HG02623 (cell line): ENCODE data around the gene MRRF.
"Not testable (repeated sequence)": the region's sequence is repeated elsewhere in the genome, so short reads cannot be mapped to it uniquely, and the experiment has no call there.

Experiments
- ATAC-seq: cut with Tn5 transposase; IDR thresholded peaks from one replicate; pipeline ENCODE4 v1.9.1; 2021; ENCODE audit warnings: moderate library complexity; ENCODE audit not compliant: unreplicated experiment

The MRRF gene

DNA sequence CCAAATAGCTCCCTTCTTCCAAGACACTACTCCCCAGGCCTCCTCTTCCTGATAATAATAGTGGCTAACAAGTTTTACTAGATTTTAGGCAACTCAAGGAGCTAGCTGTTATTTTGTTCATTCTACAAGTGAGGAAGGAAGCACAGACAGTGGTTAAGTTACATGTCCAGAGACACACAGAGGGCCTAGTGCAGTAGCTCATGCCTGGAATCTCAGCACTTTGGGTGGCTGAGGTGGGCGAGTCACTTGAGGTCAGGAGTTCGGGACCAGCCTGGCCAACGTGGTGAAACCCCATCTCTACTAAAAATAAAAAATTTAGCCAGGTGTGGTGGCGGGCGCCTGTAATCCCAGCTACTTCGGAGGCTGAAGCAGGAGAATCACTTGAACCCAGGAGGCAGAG, 65.8 kb downstream of the MRRF start:
- not testable (repeated sequence) for ATAC-seq

- no peak for ATAC-seq
These were observed 66.8 kb downstream of the MRRF start for GRCh38 chr9:122331523-122331927.

GRCh38 chr9:122332083-122332482, 67.4 kb downstream of the MRRF start:
- ATAC-seq, result no peak

DNA sequence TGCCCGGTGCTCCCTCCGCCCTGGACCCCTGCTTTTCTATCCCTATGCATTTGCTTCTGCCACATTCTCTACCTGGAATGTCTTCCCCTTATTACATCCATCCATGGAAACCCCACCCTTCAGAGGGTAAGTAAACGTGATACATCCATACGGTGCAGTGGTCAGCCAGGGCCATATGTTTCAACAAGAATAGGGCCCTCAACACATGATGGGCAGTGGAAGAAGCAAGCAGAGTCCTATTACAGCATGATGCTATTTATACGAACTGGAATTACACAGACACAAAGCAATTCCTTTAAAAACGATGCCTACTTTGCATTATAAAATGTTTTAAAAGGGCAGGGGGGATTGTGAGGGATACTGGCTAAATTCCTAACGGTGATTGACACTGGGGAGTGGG, 68.0 kb downstream of the MRRF start:
- no peak for ATAC-seq

- ATAC-seq, result no peak
These were observed 68.6 kb downstream of the MRRF start for GRCh38 chr9:122333169-122333808.

GRCh38 chr9:122334916-122335315, 70.2 kb downstream of the MRRF start:
- ATAC-seq, result no peak

DNA sequence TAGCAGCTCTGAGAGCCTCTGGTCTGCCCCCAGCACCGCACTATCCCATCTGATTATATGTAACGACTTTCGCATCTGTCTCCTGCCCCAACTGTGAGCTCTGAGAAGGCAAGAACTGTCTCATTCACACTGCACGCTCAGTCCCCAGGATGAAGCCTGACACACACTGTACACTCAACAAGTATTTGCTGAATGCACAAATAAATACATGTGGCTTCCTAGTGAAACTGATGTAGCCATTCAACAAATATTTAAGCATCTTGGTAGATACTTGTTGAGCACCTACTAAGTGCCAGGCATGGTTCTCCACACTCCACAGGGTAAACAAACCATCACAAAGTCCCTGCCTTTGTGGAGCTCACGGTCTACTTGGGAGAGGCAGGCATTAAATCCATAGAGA, 71.5 kb downstream of the MRRF start:
- ATAC-seq, result no peak

DNA sequence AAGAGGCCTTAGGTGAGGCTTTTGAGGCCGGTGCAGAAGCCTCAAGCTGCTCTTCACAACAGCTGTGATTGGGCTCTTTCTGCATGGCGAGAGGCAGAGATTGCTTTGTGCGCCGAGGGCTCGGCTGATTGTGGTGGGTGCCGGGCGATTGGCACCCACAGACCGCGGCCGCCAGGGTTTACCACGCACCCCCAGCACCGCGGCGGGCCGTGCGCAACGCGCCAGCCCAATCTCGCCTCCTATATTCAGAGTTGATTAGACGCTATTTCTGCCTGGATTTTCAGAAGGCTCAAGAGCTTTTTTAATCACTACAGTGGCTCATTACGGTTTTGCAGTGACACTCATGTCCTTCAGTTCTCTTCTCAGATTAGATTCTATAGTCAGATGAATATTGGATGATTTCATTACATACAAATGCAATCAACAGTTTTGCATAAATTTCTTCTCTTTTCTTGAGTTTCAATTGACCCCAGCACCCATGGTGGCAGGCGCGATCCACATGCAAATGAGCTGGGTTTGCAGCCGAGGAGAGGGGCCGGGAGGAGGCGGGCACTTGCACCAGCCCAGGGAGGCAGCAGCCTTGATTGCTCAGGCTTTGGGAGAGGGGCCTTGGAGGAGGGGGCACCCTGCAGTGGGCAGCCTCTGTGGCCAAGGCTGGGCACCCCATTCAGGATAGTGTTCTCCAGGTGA, 72.3 kb downstream of the MRRF start:
- ATAC-seq, result no peak

- no peak for ATAC-seq
These were observed 72.9 kb downstream of the MRRF start for GRCh38 chr9:122337556-122337929.

GRCh38 chr9:122338536-122338935, 73.9 kb downstream of the MRRF start:
- no peak for ATAC-seq

- ATAC-seq, result no peak
These were observed 74.3 kb downstream of the MRRF start for GRCh38 chr9:122338994-122339393.

- ATAC-seq, result no peak
These were observed 74.9 kb downstream of the MRRF start for GRCh38 chr9:122339579-122339978.

DNA sequence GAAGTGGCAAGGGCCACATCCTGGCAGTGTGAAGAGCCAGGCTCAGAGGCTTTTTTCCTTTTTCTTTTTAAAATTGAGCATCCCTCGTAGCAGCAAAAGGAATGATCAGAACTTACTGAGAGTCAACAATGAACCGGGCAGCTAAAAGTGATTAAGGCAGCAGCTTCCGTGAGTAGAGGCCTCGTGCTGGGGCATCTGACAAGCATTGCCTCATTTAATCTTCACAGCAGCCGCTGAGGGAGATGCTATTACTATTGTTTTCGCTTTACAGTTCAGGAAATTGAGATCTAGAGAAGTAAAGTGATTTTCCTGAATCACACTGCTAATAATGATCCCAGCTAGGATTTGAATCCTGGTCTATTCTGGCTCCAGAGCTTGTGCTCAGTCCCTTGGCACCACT, 75.5 kb downstream of the MRRF start:
- ATAC-seq, result no peak

DNA sequence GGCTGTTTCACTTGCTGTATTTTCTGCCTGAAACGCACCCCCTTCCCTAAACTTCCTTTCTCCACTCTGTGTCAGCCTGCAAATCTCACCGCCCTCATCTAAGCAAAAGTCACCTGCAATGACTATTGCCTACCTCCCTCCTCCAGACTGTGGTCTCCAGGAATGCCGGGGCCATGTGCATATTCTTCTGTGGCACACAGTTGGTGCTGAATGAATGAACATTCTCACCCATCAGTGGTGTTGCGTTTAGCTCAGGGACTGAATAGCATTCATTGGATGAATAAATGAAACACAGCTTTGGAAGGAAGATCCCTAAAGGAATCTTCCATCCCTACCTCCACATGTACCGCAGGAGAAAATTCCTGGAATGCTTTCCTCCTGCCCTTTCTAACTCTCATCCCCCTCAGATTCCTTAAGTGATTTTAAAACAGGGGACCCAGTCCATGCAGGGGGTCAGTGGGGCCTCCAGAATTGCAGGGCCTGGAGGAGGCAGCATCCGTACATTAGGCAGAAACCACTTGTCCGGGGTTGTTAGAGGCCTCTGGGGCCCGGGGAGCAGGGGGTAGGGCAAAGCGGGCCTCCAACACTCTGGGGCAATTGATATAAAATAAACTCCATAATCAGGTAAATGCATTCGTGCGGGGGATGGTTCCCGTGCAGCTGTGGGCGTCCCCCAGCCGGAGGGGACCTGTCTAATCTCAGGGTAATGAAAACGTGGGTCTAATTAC, 77.8 kb downstream of the MRRF start:
- ATAC-seq, result no peak

DNA sequence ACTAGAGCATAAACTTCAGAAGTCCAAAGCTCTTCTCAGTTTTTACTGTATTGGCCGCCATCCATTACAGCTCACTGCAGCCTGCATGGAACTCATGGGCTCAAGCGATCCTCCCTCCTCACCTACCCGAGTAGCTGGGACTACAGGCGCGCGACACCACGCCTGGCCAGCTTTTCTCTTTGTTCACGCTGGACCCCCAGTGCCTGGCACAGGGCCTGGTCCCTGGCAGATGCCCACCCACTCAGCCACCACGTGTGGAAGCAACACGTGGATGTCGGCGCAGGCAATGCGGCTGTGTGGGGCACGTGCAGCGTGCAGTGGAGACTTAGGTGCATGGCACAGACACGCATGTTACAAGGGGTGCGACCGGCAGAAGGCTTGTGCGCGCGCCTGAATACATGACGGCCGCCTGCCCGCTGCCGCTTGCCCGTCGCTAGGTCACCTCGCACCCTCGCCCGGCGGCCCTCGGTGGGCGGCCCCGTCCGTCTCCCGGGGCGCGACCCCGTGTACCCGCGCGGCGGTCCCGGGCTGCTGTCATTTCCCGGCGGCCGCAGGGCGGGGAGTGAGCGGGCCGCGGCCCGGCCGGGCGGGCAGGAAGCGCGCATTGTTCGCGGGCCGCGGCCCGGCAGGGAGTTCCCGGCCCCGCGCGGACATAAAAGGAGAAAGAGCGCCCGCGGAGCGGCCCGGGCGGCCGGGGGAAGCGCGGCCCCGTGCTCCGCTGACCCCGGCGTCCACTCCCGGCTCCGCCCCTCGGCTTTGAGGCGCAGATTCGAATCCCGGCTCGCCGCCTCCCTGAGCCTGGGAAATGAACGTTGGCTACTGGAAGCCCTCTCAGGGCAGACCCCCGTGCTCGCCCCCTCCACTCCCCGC, 82.0 kb downstream of the MRRF start:
- no peak for ATAC-seq

GRCh38 chr9:122347348-122348287, 82.9 kb downstream of the MRRF start:
- no peak for ATAC-seq

DNA sequence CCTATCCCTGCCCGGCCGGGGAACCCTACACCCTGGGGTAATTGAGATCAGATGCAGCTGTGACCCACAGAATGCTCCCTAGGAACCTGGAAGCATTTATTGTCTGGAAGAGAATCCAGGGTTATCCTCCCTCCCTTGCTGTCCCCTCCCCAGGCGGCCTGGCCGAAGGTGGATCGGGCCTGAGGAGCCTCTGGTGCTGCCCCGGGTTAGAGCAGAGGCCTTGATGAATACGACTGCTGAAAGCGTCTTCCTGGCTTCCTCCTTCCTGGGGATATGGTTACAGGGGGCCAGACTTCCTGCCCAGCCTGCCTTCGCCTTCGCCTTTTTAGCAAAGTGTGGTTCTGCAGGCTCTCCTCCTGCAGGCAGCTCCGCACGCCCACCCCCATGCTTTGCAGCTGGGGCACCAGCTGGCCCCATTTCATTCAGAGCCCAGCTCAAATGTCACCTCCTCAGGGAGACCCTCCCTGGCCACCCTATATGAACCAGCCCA, 83.7 kb downstream of the MRRF start:
- no peak for ATAC-seq

- ATAC-seq, result no peak
These were observed 84.1 kb downstream of the MRRF start for GRCh38 chr9:122348791-122349190.

DNA sequence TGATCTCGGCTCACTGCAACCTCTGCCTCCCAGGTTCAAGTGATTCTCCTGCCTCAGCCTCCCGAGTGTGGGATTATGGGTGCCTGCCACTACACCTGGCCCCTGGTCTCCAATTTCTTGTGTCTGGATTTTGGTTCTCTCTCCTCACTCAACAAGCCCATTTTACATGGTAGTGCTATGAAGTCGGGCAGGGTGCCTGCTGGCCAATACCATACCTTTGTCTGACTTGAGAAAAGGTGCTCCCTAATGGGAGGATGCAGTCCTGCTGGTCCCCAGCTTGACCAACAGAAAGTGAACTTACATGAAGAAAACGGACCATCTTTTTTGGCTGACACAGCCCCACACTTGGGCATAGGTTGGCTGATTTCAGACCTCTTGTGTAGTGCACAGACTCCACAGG, 84.5 kb downstream of the MRRF start:
- no peak for ATAC-seq
